Liver (tissue), 3 donors: ENCODE data around the gene RINL.

Source experiments
- CTCF ChIP-seq: fragments of 150-350 bp; IDR thresholded peaks from 2 replicates; pipeline ENCODE4 v1.5.1; 2017; ENCODE audit warnings: improper control_type of control experiment, low read depth, low read length; ENCODE audit not compliant: missing input control
- EGR1 ChIP-seq, 2 donors: IDR thresholded peaks; 2 replicates each; pipeline ENCODE4 v1.6.1; 2016 to 2018; ENCODE audit warnings: antibody characterized with exemption in 2 of 2, low read depth in 2 of 2
- GABPA ChIP-seq, 2 donors: IDR thresholded peaks in 1 of 2; conservative IDR thresholded peaks in 1 of 2; 2 replicates each; pipeline ENCODE4 v1.6.1; 2016; ENCODE audit warnings: antibody characterized with exemption in 2 of 2, mild to moderate bottlenecking in 1 of 2, moderate library complexity in 1 of 2
- RXRA ChIP-seq, 2 donors: IDR thresholded peaks; 2 replicates each; pipeline ENCODE4 v1.6.1; 2017 to 2018; ENCODE audit warnings: antibody characterized with exemption in 2 of 2, mild to moderate bottlenecking in 1 of 2
- YY1 ChIP-seq: IDR thresholded peaks from 2 replicates; pipeline ENCODE4 v1.6.1; 2016; ENCODE audit warnings: antibody characterized with exemption, mild to moderate bottlenecking
- TF ChIP-seq, protein P1 (sequence below): IDR thresholded peaks from 2 replicates; pipeline ENCODE4 v1.6.1; 2016; ENCODE audit warnings: antibody characterized with exemption
- TF ChIP-seq, protein P2 (sequence below): IDR thresholded peaks from 2 replicates; pipeline ENCODE4 v1.6.1; 2016; ENCODE audit warnings: antibody characterized with exemption, mild to moderate bottlenecking
- donor health status: healthy.
- donor health status: healthy.

DNA sequence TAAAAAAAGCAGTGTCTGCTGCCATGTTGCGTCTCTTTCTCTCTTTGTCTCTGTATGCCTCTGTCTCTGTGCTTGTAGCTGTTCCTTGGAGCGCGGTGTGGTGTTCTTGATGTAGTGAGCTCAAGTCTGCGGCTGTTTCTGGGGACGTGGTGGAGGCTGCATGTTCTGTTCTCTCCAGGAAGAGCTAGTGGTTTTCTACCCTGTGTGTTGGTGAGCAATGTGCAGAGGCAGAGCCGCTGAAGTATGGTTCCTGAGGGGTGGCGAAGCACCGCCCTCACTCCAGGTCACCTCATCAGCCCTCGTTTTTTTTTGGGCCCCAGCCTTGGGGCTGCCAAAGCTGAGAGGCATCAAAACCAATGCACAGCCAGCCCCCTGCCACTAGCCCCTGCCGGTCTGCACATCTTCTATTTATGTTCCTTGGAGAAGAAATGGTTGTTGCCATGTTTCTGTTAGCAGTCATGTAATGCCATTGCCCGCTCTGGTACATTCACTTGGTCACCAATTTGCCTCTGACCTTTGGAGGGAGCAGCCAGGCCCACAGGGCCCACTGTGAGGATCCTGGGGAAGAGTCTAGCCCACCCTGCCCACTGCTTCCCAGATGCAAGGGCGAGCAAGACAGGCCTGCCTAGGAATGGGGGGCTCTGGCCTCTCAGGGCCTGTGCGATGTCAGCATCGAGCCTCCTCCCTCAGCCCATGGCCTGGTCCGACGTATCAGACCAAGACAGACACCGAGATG lies 35.5 kb downstream of the RINL start:
- TF ChIP-seq CTCF (no peak), EGR1 (IDR thresholded peaks at IDR 0.05; ENCODE audit: low read depth in 2 of 2) (no peak), YY1 (peak; percentile 38), GABPA (IDR thresholded peaks at IDR 0.05 in 1 of 2, conservative IDR thresholded peaks at IDR 0.05 in 1 of 2) (no peak), RXRA (IDR thresholded peaks at IDR 0.05) (no peak)
- TF ChIP-seq, protein P1, sequence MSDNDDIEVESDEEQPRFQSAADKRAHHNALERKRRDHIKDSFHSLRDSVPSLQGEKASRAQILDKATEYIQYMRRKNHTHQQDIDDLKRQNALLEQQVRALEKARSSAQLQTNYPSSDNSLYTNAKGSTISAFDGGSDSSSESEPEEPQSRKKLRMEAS = no peak
- TF ChIP-seq, protein P2, sequence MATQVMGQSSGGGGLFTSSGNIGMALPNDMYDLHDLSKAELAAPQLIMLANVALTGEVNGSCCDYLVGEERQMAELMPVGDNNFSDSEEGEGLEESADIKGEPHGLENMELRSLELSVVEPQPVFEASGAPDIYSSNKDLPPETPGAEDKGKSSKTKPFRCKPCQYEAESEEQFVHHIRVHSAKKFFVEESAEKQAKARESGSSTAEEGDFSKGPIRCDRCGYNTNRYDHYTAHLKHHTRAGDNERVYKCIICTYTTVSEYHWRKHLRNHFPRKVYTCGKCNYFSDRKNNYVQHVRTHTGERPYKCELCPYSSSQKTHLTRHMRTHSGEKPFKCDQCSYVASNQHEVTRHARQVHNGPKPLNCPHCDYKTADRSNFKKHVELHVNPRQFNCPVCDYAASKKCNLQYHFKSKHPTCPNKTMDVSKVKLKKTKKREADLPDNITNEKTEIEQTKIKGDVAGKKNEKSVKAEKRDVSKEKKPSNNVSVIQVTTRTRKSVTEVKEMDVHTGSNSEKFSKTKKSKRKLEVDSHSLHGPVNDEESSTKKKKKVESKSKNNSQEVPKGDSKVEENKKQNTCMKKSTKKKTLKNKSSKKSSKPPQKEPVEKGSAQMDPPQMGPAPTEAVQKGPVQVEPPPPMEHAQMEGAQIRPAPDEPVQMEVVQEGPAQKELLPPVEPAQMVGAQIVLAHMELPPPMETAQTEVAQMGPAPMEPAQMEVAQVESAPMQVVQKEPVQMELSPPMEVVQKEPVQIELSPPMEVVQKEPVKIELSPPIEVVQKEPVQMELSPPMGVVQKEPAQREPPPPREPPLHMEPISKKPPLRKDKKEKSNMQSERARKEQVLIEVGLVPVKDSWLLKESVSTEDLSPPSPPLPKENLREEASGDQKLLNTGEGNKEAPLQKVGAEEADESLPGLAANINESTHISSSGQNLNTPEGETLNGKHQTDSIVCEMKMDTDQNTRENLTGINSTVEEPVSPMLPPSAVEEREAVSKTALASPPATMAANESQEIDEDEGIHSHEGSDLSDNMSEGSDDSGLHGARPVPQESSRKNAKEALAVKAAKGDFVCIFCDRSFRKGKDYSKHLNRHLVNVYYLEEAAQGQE = no peak
